NT2/D1 (cell line): Measurements from ENCODE around the gene DCUN1D3.

Experiments used
- DNase-seq: peaks from one replicate; pipeline ENCODE4 v3.0.0-alpha.2; 2011; ENCODE audit warnings: low read depth, low spot score
- H3K27me3 ChIP-seq: 2 replicates; pipeline ENCODE4 v1.6.0; 2011; ENCODE audit warnings: mild to moderate bottlenecking; ENCODE audit not compliant: insufficient read length, insufficient read depth
- H3K36me3 ChIP-seq: 2 replicates; pipeline ENCODE4 v1.6.1; 2011; ENCODE audit warnings: mild to moderate bottlenecking, low read length, mixed read lengths; ENCODE audit not compliant: insufficient read depth, insufficient read length
- H3K4me1 ChIP-seq: 2 replicates; pipeline ENCODE4 v1.5.1; 2011; ENCODE audit not compliant: insufficient read depth, insufficient read length
- H3K4me3 ChIP-seq: 2 replicates; pipeline ENCODE4 v1.5.1; 2011; ENCODE audit warnings: low read depth; ENCODE audit not compliant: insufficient read length
- H3K9ac ChIP-seq: 2 replicates; pipeline ENCODE4 v1.6.0; 2011; ENCODE audit warnings: low read depth; ENCODE audit not compliant: insufficient read length
- H3K9me3 ChIP-seq: 2 replicates; pipeline ENCODE4 v1.5.1; 2011; ENCODE audit warnings: mild to moderate bottlenecking, low read length; ENCODE audit not compliant: insufficient read depth
- SUZ12 ChIP-seq: IDR thresholded peaks from 2 replicates; pipeline ENCODE4 v1.6.1; 2011; ENCODE audit not compliant: insufficient read length, insufficient read depth; ENCODE audit errors: extremely low read depth
- YY1 ChIP-seq: IDR thresholded peaks from 2 replicates; pipeline ENCODE4 v1.6.1; 2011; ENCODE audit not compliant: insufficient read length, insufficient read depth
- ZNF274 ChIP-seq: IDR thresholded peaks from 2 replicates; pipeline ENCODE4 v1.6.1; 2011; ENCODE audit warnings: mild to moderate bottlenecking, low read depth, low read length

Gene DCUN1D3

GRCh38 chr16:20880867-20881502, 19.2 kb downstream of the DCUN1D3 start:
- Histone ChIP-seq H3K9me3 (no peaks in the 10 kb centered on the region), H3K4me1 (no peaks in the 10 kb centered on the region), H3K4me3 (no peak overlapping the region), H3K9ac (no peak overlapping the region), H3K36me3 (peaks cover 4% of the 10 kb centered on the region), H3K27me3 (no peaks in the 10 kb centered on the region)
- DNase-seq = no peak
- TF ChIP-seq YY1 (no peak), ZNF274 (no peak), SUZ12 (no peak)

- H3K4me3 ChIP-seq = no peak overlapping the region
- no peak for DNase-seq
- no peaks in the 10 kb centered on the region for H3K4me1 ChIP-seq
- H3K36me3 ChIP-seq = no peaks in the 10 kb centered on the region
- H3K9ac ChIP-seq = no peak overlapping the region
- no peaks in the 10 kb centered on the region for H3K9me3 ChIP-seq
- TF ChIP-seq YY1 = no peak
- TF ChIP-seq SUZ12 = no peak
- TF ChIP-seq ZNF274 = no peak
- H3K27me3 ChIP-seq = no peaks in the 10 kb centered on the region
These were observed 20.8 kb downstream of the DCUN1D3 start for GRCh38 chr16:20879175-20880040.

- H3K27me3 ChIP-seq = no peaks in the 10 kb centered on the region
- no peak overlapping the region for H3K9ac ChIP-seq
- TF ChIP-seq YY1 (no peak), SUZ12 (no peak), ZNF274 (no peak)
- DNase-seq = no peak
- no peaks in the 10 kb centered on the region for H3K36me3 ChIP-seq
- no peaks in the 10 kb centered on the region for H3K9me3 ChIP-seq
- H3K4me3 ChIP-seq = no peak overlapping the region
- H3K4me1 ChIP-seq = no peaks in the 10 kb centered on the region
These were observed 21.4 kb downstream of the DCUN1D3 start for GRCh38 chr16:20878682-20879147.

GRCh38 chr16:20875355-20875650, 24.9 kb downstream of the DCUN1D3 start:
- Histone ChIP-seq H3K36me3 (no peaks in the 10 kb centered on the region), H3K27me3 (no peaks in the 10 kb centered on the region), H3K9ac (no peak overlapping the region), H3K4me3 (no peak overlapping the region), H3K4me1 (no peaks in the 10 kb centered on the region), H3K9me3 (no peaks in the 10 kb centered on the region)
- no peak for TF ChIP-seq SUZ12
- TF ChIP-seq ZNF274 = no peak
- TF ChIP-seq YY1 = no peak
- DNase-seq = no peak

- H3K9me3 ChIP-seq = no peaks in the 10 kb centered on the region
- no peaks in the 10 kb centered on the region for H3K4me1 ChIP-seq
- no peak for DNase-seq
- no peak for TF ChIP-seq ZNF274
- TF ChIP-seq SUZ12 = no peak
- no peak for TF ChIP-seq YY1
- no peak overlapping the region for H3K9ac ChIP-seq
- H3K27me3 ChIP-seq = no peaks in the 10 kb centered on the region
- no peaks in the 10 kb centered on the region for H3K36me3 ChIP-seq
- no peak overlapping the region for H3K4me3 ChIP-seq
These were observed 26.0 kb downstream of the DCUN1D3 start for GRCh38 chr16:20874088-20874581.

GRCh38 chr16:20873331-20873730, 26.8 kb downstream of the DCUN1D3 start:
- Histone ChIP-seq H3K9ac (no peak overlapping the region), H3K4me1 (no peaks in the 10 kb centered on the region), H3K9me3 (no peaks in the 10 kb centered on the region), H3K4me3 (no peak overlapping the region), H3K27me3 (no peaks in the 10 kb centered on the region), H3K36me3 (no peaks in the 10 kb centered on the region)
- no peak for TF ChIP-seq SUZ12
- TF ChIP-seq ZNF274 = no peak
- no peak for TF ChIP-seq YY1
- DNase-seq = no peak

- no peak for TF ChIP-seq SUZ12
- no peak for TF ChIP-seq ZNF274
- no peak for TF ChIP-seq YY1
- H3K9me3 ChIP-seq = no peaks in the 10 kb centered on the region
- no peak overlapping the region for H3K9ac ChIP-seq
- no peaks in the 10 kb centered on the region for H3K27me3 ChIP-seq
- H3K4me3 ChIP-seq = no peak overlapping the region
- DNase-seq = no peak
- no peaks in the 10 kb centered on the region for H3K36me3 ChIP-seq
- H3K4me1 ChIP-seq = no peaks in the 10 kb centered on the region
These were observed 28.0 kb downstream of the DCUN1D3 start for GRCh38 chr16:20871941-20872815.
